Breast epithelium (tissue), 4 donors: ENCODE measurements around the gene MCOLN1. TPM values are rescaled to one million over a fixed set of nuclear protein-coding genes. Genes with fewer than 3 reads are reported as not detected.
"Not testable (repeated sequence)": the region's sequence is repeated elsewhere in the genome, so short reads cannot be mapped to it uniquely, and the experiment has no call there.

Experiments
- DNase-seq, 2 donors: peaks; one replicate each; pipeline ENCODE4 v3.0.0-alpha.2; 2019; ENCODE audit warnings: low spot score in 2 of 2
- H3K27ac ChIP-seq, 2 donors: fragments of 200-600 bp; sonication (generic) in 1 of 2; one replicate each; pipeline ENCODE4 v1.5.1; 2016 to 2019; ENCODE audit warnings: mild to moderate bottlenecking in 1 of 2
- H3K27me3 ChIP-seq, 2 donors: fragments of 200-600 bp; sonication (generic) in 1 of 2; one replicate each; pipeline versions ENCODE4 v1.5.1 to v1.6.0; 2017 to 2019; ENCODE audit warnings: control low read depth in 1 of 2, mild to moderate bottlenecking in 1 of 2
- H3K36me3 ChIP-seq: fragments of 200-600 bp; one replicate; pipeline ENCODE4 v1.5.1; 2019
- H3K4me1 ChIP-seq, 2 donors: fragments of 200-600 bp; sonication (generic); one replicate each; pipeline ENCODE4 v1.5.1; 2016 to 2019; ENCODE audit warnings: control low read depth in 1 of 2
- H3K4me3 ChIP-seq, 3 donors: fragments of 200-600 bp; sonication (generic); 1 replicate in 2 of 3; 2 replicates in 1 of 3; pipeline ENCODE4 v1.5.1; 2016 to 2019; ENCODE audit warnings: mild to moderate bottlenecking in 3 of 3, moderate library complexity in 2 of 3
- H3K9me3 ChIP-seq, 2 donors: fragments of 200-600 bp; sonication (generic) in 1 of 2; one replicate each; pipeline ENCODE4 v1.5.1; 2016 to 2019; ENCODE audit warnings: control low read depth in 1 of 2
- POLR2A ChIP-seq: fragments of 450-650 bp; IDR thresholded peaks from one replicate; pipeline ENCODE4 v1.6.1; 2016; ENCODE audit warnings: antibody characterized with exemption, mild to moderate bottlenecking, moderate library complexity
- POLR2AphosphoS5 ChIP-seq, 3 donors: sonication (generic); formaldehyde crosslinking; IDR thresholded peaks; one replicate each; pipeline ENCODE4 v1.6.1; 2017; ENCODE audit warnings: antibody characterized with exemption in 3 of 3
- intact Hi-C: fragments of 100-400 bp; cut with DNase I; formaldehyde crosslinking; loops from one replicate; pipeline ENCODE4 v1.15.1; 2023; ENCODE audit warnings: low total_unique reads
- total RNA-seq, 3 donors: library from RNA; depleted of rRNA; stranded (reverse); fragments of >200 nt; gene quantifications; one replicate each; pipeline ENCODE4 v1.1.0, GENCODE V29; 2016
- TF ChIP-seq, protein P1 (sequence below), 3 donors: fragments of 450-650 bp; IDR thresholded peaks; one replicate each; pipeline ENCODE4 v1.5.1; 2016 to 2017; ENCODE audit warnings: antibody characterized with exemption in 3 of 3, mild to moderate bottlenecking in 3 of 3, moderate library complexity in 3 of 3

The MCOLN1 gene
- total RNA-seq, 3 donors from 2014 or later = 11.5 to 35.2 (median 16.4) TPM

DNA sequence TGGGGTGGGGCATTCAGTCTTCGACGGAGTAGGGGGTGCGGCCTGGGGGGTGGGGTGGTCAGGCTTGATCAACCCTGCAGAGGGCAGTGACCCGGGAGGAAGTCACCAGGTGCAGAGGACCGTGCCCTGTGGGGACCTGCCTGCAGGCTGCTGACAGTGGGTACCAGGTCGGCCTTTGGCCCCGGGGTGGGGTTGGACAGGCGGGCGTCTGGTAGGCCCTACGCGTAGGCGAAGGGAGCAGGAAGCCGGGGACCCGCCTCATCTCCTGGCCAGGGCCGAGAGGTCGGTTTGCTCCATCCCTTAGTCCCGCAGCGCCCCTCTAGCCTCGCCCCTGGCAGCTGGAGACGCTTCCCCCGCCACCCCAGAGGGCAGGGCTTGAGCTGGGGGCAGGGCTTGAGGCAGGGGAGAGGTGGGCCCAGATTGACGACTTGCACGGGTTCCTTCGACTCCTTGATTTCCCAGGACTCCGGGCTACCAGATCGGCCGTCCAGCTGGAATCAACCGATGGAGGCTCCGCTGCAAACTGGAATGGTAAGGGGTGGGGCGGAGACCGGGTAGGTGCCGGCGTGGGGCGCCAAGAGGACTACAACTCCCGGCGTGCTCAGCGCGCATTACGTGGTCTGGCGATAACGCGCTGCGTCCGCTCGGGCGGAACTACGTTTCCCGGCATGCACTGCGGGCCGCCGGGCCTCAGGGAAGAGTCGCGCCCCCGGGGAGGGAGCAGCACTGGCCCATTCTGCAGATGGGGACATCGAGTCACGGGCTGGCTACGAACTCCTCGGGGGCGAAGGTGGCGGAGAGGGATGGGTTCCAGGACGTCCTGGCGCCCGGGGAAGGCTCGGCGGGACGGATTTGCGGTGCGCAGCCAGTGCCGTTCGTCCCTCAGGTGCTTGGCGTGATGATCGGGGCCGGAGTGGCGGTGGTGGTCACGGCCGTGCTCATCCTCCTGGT lies 12.9 kb downstream of the MCOLN1 start, which contains the start of gene PNPLA6:
Gene PNPLA6, plus strand, starts transcription at position 671 of the 951 bp plus-strand sequence. Its CDS starts 72 bp downstream, at position 743.
- intact Hi-C loops = no loop called here
- H3K9me3 ChIP-seq = no peaks in the 10 kb centered on the region
- H3K4me3 ChIP-seq = peak within 1 kb of the TSS; percentile 85 to 87 (median 86)

DNA sequence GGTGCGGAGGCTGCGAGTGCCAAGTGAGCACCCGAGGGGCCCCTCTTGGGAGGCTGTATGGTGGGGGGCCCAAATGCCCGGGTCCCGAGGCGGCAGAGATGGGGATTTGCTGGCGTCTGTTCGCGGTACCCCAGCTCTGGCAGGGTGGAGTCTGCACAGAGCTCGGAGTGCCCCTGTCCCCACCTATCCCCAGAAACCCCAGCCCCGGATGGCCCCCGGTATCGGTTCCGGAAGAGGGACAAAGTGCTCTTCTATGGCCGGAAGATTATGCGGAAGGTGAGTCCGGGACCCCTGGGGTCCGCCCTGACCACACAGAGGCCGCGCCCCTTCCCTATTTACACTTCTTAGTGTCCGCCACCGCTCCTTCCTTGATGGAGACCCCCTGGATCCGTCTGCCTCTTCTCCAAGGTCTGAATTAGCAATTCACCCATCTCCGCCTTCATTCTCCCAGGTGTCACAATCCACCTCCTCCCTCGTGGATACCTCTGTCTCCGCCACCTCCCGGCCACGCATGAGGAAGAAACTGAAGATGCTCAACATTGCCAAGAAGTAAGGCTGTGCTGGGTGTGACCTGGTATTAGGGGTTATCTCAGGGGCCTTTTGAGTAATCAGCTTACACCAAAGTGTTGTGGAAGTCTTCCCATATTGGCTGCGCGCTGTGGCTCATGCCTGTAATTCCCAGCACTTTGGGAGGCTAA lies 13.7 kb downstream of the MCOLN1 start:
- H3K4me3 ChIP-seq = peak overlapping the region; percentile 85 to 87 (median 86)
- TF ChIP-seq, protein P1, sequence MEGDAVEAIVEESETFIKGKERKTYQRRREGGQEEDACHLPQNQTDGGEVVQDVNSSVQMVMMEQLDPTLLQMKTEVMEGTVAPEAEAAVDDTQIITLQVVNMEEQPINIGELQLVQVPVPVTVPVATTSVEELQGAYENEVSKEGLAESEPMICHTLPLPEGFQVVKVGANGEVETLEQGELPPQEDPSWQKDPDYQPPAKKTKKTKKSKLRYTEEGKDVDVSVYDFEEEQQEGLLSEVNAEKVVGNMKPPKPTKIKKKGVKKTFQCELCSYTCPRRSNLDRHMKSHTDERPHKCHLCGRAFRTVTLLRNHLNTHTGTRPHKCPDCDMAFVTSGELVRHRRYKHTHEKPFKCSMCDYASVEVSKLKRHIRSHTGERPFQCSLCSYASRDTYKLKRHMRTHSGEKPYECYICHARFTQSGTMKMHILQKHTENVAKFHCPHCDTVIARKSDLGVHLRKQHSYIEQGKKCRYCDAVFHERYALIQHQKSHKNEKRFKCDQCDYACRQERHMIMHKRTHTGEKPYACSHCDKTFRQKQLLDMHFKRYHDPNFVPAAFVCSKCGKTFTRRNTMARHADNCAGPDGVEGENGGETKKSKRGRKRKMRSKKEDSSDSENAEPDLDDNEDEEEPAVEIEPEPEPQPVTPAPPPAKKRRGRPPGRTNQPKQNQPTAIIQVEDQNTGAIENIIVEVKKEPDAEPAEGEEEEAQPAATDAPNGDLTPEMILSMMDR (IDR thresholded peaks at IDR 0.05) = no peak
- TF ChIP-seq POLR2AphosphoS5 (IDR thresholded peaks at IDR 0.05) (no peak), POLR2A (no peak)

More for the DNA sequence above, 12.9 kb downstream of the MCOLN1 start, which contains the start of gene PNPLA6:
- peak; percentile 94 to 95 for DNase-seq
- Histone ChIP-seq H3K27me3 (no peaks in the 10 kb centered on the region), H3K4me1 (peaks cover 0 to 3% of the 10 kb centered on the region in 2 donors), H3K36me3 (no peaks in the 10 kb centered on the region), H3K27ac (peak within 1 kb of the TSS; percentile 89 to 94)
- TF ChIP-seq POLR2AphosphoS5 (IDR thresholded peaks at IDR 0.05) (peak; percentile 86 to 89 (median 88)), POLR2A (peak; percentile 16)
- TF ChIP-seq, protein P1 (IDR thresholded peaks at IDR 0.05) = no peak

DNA sequence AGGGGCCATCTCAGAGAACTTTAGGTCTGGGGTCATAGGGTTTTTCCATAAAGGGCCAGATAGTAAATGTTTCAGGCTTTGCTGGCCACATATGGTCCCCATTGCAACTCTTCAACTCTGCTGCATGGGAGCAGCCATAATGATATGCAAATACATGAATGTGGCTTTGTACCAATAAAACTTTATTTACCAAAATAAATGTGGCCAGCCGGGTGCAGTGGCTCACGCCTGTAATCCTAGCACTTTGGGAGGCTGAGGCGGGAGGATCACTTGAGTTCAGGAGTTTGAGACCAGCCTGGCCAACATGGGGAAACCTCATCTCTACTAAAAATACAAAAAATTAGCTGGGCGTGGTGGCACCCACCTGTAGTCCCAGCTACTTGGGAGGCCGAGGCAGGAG lies 16.6 kb downstream of the MCOLN1 start:
- intact Hi-C loops, DNase-seq, H3K27ac ChIP-seq, H3K4me1 ChIP-seq, H3K4me3 ChIP-seq, H3K9me3 ChIP-seq, H3K27me3 ChIP-seq: not testable (repeated sequence)
- peaks cover 12% of the 10 kb centered on the region for H3K36me3 ChIP-seq

More for the DNA sequence above, 13.7 kb downstream of the MCOLN1 start:
- H3K4me1 ChIP-seq = peaks cover 0 to 3% of the 10 kb centered on the region in 2 donors
- no peaks in the 10 kb centered on the region for H3K9me3 ChIP-seq
- no peak for DNase-seq
- H3K27ac ChIP-seq = peak overlapping the region; percentile 89 to 94
- intact Hi-C loops = no loop called here
- H3K36me3 ChIP-seq = peaks cover 7% of the 10 kb centered on the region
- no peaks in the 10 kb centered on the region for H3K27me3 ChIP-seq

DNA sequence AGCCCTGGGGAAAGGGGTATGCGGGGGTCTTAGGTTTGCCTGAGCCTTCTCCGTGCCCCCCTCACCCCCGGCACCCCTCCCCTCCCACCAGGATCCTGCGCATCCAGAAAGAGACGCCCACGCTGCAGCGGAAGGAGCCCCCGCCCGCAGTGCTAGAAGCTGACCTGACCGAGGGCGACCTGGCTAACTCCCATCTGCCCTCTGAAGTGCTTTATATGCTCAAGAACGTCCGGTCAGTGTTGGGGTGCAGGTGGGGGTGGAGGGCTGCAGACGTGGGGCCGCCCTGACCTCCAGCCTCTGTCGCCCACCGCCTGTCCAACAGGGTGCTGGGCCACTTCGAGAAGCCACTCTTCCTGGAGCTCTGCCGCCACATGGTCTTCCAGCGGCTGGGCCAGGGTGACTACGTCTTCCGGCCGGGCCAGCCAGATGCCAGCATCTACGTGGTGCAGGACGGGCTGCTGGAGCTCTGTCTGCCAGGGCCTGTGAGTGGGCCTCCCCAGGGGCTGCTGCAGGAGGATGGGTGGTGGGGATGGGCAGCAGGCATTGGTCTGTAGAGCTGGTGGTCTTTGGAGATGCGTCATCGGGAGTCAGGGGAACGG lies 17.5 kb downstream of the MCOLN1 start:
- Histone ChIP-seq H3K4me1 (peaks cover 0 to 3% of the 10 kb centered on the region in 2 donors), H3K27ac (no peak overlapping the region), H3K9me3 (no peaks in the 10 kb centered on the region), H3K36me3 (peaks cover 12% of the 10 kb centered on the region), H3K4me3 (no peak overlapping the region), H3K27me3 (no peaks in the 10 kb centered on the region)
- TF ChIP-seq POLR2AphosphoS5 (IDR thresholded peaks at IDR 0.05) (no peak), POLR2A (no peak)
- TF ChIP-seq, protein P1 (IDR thresholded peaks at IDR 0.05) = no peak
- no peak for DNase-seq
- intact Hi-C loops = no loop called here

DNA sequence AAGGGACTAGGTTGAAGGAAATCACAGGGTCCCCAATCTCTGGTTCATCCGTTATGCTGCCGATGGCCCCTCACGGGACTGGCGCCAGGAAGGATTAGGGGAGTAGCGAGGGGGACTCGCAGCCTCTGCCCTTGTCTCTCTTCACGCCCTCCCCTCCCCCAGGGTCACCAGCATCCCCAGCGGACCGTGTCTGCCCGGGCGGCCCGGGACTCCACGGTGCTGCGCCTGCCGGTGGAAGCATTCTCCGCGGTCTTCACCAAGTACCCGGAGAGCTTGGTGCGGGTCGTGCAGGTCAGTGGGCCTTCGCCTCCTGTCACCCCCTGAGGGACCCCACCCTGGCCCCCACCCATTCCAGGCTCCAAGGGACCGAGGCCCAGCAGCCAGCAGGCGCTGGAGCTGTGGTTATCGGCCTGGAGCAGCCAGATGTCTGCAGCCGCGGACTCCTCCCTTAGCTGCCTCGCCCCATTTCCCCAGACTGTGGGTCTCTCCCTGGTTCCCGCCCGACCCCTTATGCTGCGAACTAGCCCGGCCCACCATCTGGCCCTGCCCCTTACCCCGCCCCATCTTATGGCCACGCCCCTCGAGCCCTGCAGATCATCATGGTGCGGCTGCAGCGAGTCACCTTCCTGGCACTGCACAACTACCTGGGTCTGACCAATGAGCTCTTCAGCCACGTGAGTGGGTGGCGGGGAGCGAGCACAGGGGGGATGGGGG lies 18.5 kb downstream of the MCOLN1 start:
- H3K9me3 ChIP-seq = no peaks in the 10 kb centered on the region
- TF ChIP-seq, protein P1 (IDR thresholded peaks at IDR 0.05) = no peak
- TF ChIP-seq POLR2A = no peak
- no peak for TF ChIP-seq POLR2AphosphoS5 (IDR thresholded peaks at IDR 0.05)
- H3K27me3 ChIP-seq = no peaks in the 10 kb centered on the region
- H3K4me3 ChIP-seq = no peak overlapping the region
- intact Hi-C loops = no loop called here
- DNase-seq = no peak
- H3K36me3 ChIP-seq = peaks cover 12% of the 10 kb centered on the region
- H3K27ac ChIP-seq = no peak overlapping the region
- peaks cover 0 to 3% of the 10 kb centered on the region in 2 donors for H3K4me1 ChIP-seq
